ENCODE data around the gene STK32B. TPM values are rescaled to one million over a fixed set of nuclear protein-coding genes. Genes with fewer than 3 reads are reported as not detected.

Gene STK32B
- polyA plus RNA-seq, 4 donors = 3.2 to 11.3 (median 9.8) TPM

Other genes starting within 250 kb of the STK32B start
- 1 to 10 TPM in 3 of 4 donors, under 1 TPM in 1; 0.91 to 1.7 (median 1.2) TPM for gene MSX1, start 191.8 kb upstream of the STK32B start, polyA plus RNA-seq (ENCODE audit: insufficient read length in 4 of 4)
- 10 to 100 TPM in 1 of 4 donors, 1 to 10 TPM in 3; 3.9 to 13.1 (median 7.8) TPM for gene CYTL1, start 32.0 kb upstream of the STK32B start, polyA plus RNA-seq (ENCODE audit: insufficient read length in 4 of 4)

Data from left renal pelvis (tissue), 4 donors.